NCI-H187 (cell line): ENCODE data around the gene GCLC.

Experiments used
- DNase-seq, 2 experiments: peaks; one replicate each; lab custom pipeline; 2025; lab: John Stamatoyannopoulos, UW

GCLC gene

GRCh38 chr6:53447865-53448264 is 97.0 kb downstream of the GCLC start:
- no peak for DNase-seq
